Measurements from ENCODE around the gene DIP2C. TPM values are rescaled to one million over a fixed set of nuclear protein-coding genes. Genes with fewer than 3 reads are reported as not detected.

Gene DIP2C
- total RNA-seq, 4 donors from 2014 or later: 8.4 to 22.7 (median 16.8) TPM

GRCh38 chr10:331186-331585, 358.3 kb downstream of the DIP2C start:
- no peaks in the 10 kb centered on the region for H3K27me3 ChIP-seq
- no peak overlapping the region for H3K4me3 ChIP-seq
- H3K9me3 ChIP-seq: no peaks in the 10 kb centered on the region
- H3K27ac ChIP-seq: no peak overlapping the region
- no peaks in the 10 kb centered on the region for H3K4me1 ChIP-seq
- TF ChIP-seq POLR2A (IDR thresholded peaks at IDR 0.05) (no peak), CTCF (IDR thresholded peaks at IDR 0.05) (no peak)
- DNase-seq: no peak
- peaks cover 0 to 9% (median 0%) of the 10 kb centered on the region in 3 donors for H3K36me3 ChIP-seq

- H3K27ac ChIP-seq: peak overlapping the region; percentile 8 to 79 (median 38)
- H3K4me3 ChIP-seq: peak overlapping the region in 2 of 4 donors; percentile 16 to 40
Measured at GRCh38 chr10:329361-330099, 359.9 kb downstream of the DIP2C start.

DNA sequence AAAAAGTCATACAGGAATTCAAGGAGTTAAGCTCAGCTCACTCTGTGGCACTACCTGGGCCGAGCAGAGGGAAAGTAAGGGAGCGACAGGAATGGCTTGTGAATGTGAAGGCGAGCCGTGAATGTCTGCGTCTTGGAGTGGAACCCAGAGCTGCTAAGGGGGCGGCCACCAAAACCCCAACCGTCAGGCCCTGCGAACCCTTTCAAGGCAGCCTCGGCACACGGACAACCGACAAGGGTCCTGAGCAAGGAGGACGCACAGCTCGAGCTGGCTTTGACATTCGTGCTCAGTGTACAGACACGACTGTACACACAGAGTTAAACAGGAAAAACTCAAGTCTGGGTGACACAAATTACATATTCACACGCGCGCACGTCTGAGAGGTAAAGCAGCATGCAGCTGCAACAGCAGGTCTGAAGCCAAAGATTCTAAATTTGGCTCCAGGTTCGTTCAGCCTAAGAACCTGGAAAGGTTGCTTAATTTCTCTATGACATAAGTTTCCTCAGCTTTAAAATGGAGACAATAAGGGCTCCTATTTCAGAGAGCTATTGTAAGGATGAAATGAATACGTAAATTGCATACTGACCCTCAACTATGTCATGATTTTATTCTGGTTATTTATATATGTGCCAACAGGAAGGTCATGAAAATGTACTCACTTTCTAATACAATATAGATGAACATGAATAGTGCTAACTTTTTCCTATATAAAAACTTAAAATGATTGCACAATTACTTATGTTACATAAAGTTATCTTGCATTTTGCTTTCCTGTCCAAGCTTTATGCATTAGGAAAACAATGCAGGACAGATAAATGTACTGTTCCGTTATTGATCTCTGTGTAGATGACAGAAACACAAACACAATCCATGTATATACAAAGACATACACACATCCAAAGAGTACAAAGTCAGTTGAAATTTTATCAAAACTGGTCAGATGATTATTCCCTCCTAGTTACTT, 361.3 kb downstream of the DIP2C start:
- Histone ChIP-seq H3K4me3 (no peak overlapping the region), H3K27ac (no peak overlapping the region), H3K36me3 (peaks cover 0 to 23% (median 0%) of the 10 kb centered on the region in 3 donors), H3K27me3 (no peaks in the 10 kb centered on the region), H3K4me1 (peaks cover 0 to 3% (median 0%) of the 10 kb centered on the region in 4 donors), H3K9me3 (no peaks in the 10 kb centered on the region)
- TF ChIP-seq POLR2A (IDR thresholded peaks at IDR 0.05) (no peak), CTCF (IDR thresholded peaks at IDR 0.05) (no peak)
- DNase-seq: peak in 1 of 3 donors; percentile 11

More at GRCh38 chr10:329361-330099, 359.9 kb downstream of the DIP2C start:
- H3K36me3 ChIP-seq: peaks cover 0 to 23% (median 0%) of the 10 kb centered on the region in 3 donors
- peak in 3 of 6 experiments; percentile 42 to 46 (median 43) for TF ChIP-seq CTCF (IDR thresholded peaks at IDR 0.05)
- TF ChIP-seq POLR2A (IDR thresholded peaks at IDR 0.05): peak; percentile 40 to 46
- H3K9me3 ChIP-seq: no peaks in the 10 kb centered on the region
- no peaks in the 10 kb centered on the region for H3K27me3 ChIP-seq
- peak; percentile 43 to 93 (median 89) for DNase-seq
- no peaks in the 10 kb centered on the region for H3K4me1 ChIP-seq

- Histone ChIP-seq H3K4me1 (peaks cover 0 to 3% (median 0%) of the 10 kb centered on the region in 4 donors), H3K27me3 (no peaks in the 10 kb centered on the region), H3K4me3 (no peak overlapping the region), H3K36me3 (peaks cover 0 to 23% (median 0%) of the 10 kb centered on the region in 3 donors), H3K27ac (no peak overlapping the region), H3K9me3 (no peaks in the 10 kb centered on the region)
- peak in 1 of 3 donors; percentile 10 for DNase-seq
- TF ChIP-seq CTCF (IDR thresholded peaks at IDR 0.05) (no peak), POLR2A (IDR thresholded peaks at IDR 0.05) (no peak)
Measured at GRCh38 chr10:326894-327635, 362.4 kb downstream of the DIP2C start.

DNA sequence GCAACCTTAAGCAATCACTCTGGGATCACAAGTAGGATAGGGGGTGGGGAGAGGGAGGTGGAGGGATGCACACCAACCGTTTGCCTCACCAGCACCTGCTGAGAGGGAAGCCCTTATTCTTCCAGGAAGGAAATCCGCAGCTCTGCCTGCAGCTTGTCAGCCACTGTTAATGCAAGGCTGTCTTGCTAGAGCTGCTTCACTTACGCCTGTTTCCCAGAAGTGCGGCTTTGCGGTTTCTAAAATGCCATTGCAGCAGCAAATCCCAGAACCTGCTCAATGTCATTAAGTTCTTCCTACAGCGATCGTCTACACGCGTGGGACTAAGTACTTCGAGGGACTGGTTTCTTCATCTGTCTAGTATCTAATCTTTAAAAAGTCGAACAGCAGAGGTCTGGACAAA, 363.1 kb downstream of the DIP2C start:
- peak in 1 of 3 donors; percentile 11 for DNase-seq
- H3K27ac ChIP-seq: no peak overlapping the region
- H3K4me1 ChIP-seq: peaks cover 0 to 3% (median 0%) of the 10 kb centered on the region in 4 donors
- TF ChIP-seq POLR2A (IDR thresholded peaks at IDR 0.05): no peak
- no peak for TF ChIP-seq CTCF (IDR thresholded peaks at IDR 0.05)
- peaks cover 0 to 23% (median 0%) of the 10 kb centered on the region in 3 donors for H3K36me3 ChIP-seq
- no peak overlapping the region for H3K4me3 ChIP-seq
- H3K27me3 ChIP-seq: no peaks in the 10 kb centered on the region
- no peaks in the 10 kb centered on the region for H3K9me3 ChIP-seq
